Natural killer cell (primary cell): ENCODE measurements around the gene MBD5. TPM values are rescaled to one million over a fixed set of nuclear protein-coding genes. Genes with fewer than 3 reads are reported as not detected.

Experiments
- ATAC-seq, 3 donors: fragments of 150-1000 bp in 2 of 3; fragments of 200-7000 bp in 1 of 3; cut with Tn5 transposase; 1 replicate in 1 of 3; 2 replicates in 2 of 3; pipeline ENCODE4 v1.10.0; 2021; ENCODE audit warnings: mild to moderate bottlenecking in 2 of 3, moderate library complexity in 2 of 3
- DNase-seq, 2 donors: peaks; one replicate each; pipeline versions ENCODE4 v3.0.0 to v3.0.0-alpha.2; 2013 to 2021; ENCODE audit warnings: mixed read lengths in 1 of 2
- H3K27ac ChIP-seq: one replicate; pipeline ENCODE4 v1.5.1; 2013; ENCODE audit warnings: mild to moderate bottlenecking, low read length
- H3K27me3 ChIP-seq: one replicate; pipeline ENCODE4 v1.6.1; 2013; ENCODE audit warnings: low read length; ENCODE audit not compliant: control insufficient read depth, insufficient read depth
- H3K36me3 ChIP-seq: one replicate; pipeline ENCODE4 v1.6.1; 2013; ENCODE audit warnings: low read length; ENCODE audit not compliant: control insufficient read depth, insufficient read depth
- H3K4me1 ChIP-seq: one replicate; pipeline ENCODE4 v1.6.1; 2013; ENCODE audit warnings: low read length; ENCODE audit not compliant: control insufficient read depth, insufficient read depth
- H3K4me3 ChIP-seq: one replicate; pipeline ENCODE4 v1.5.1; 2013; ENCODE audit warnings: low read length
- H3K9me3 ChIP-seq: one replicate; pipeline ENCODE4 v1.6.1; 2013; ENCODE audit warnings: low read length; ENCODE audit not compliant: control insufficient read depth, insufficient read depth
- H3K27ac Mint-ChIP-seq, 2 donors: one replicate each; pipeline ENCODE4 v1.8.0; 2022; ENCODE audit warnings: mild to moderate bottlenecking in 2 of 2, mixed read lengths in 2 of 2, moderate library complexity in 1 of 2
- H3K27me3 Mint-ChIP-seq, 2 donors: one replicate each; pipeline ENCODE4 v1.8.0; 2022; ENCODE audit warnings: low read depth in 2 of 2, mixed read lengths in 2 of 2
- H3K36me3 Mint-ChIP-seq: one replicate; pipeline ENCODE4 v1.8.0; 2022; ENCODE audit warnings: mixed read lengths
- H3K4me1 Mint-ChIP-seq, 2 donors: one replicate each; pipeline ENCODE4 v1.8.0; 2022; ENCODE audit warnings: mixed read lengths in 2 of 2
- H3K4me3 Mint-ChIP-seq: one replicate; pipeline ENCODE4 v1.8.0; 2022; ENCODE audit warnings: mild to moderate bottlenecking, moderate library complexity, mixed read lengths
- H3K9me3 Mint-ChIP-seq, 2 donors: one replicate each; pipeline ENCODE4 v1.8.0; 2022; ENCODE audit warnings: mixed read lengths in 2 of 2
- CTCF ChIP-seq: fragments of 200-600 bp; IDR thresholded peaks from one replicate; pipeline ENCODE4 v1.8.0; 2022; ENCODE audit warnings: antibody characterized with exemption
- WGBS: methylation state at CpG from one replicate; pipeline ENCODE4 v1.1.7; 2013; ENCODE audit warnings: missing lambda C conversion rate; ENCODE audit not compliant: insufficient coverage; 5-methylcytosine and 5-hydroxymethylcytosine counted together
- intact Hi-C: fragments of 100-400 bp; cut with micrococcal nuclease; formaldehyde crosslinking; loops from one replicate; pipeline ENCODE4 v1.14.2; 2022
- total RNA-seq, 4 donors: library from RNA; stranded (reverse); fragments of 120-200 nt in 1 of 4; gene quantifications; one replicate each; pipeline versions ENCODE4 v1.2.3 to v1.2.4, GENCODE V29; 2013 to 2022

Gene MBD5
- total RNA-seq, 3 donors from 2014 or later (not counting 1 experiment from before 2014, with no cell fraction given): 83.8 to 96.3 (median 89.7) TPM

GRCh38 chr2:148022351-148022750 is 1.5 kb downstream of the MBD5 start:
- peaks cover 61 to 65% of the 10 kb centered on the region in 2 donors for H3K4me1 Mint-ChIP-seq
- H3K4me3 Mint-ChIP-seq: peak overlapping the region; percentile 99
- peak overlapping the region; percentile 85 for H3K4me3 ChIP-seq
- no CpG with 5 or more reads among the region's 1 CpG for WGBS
- peak in 1 of 2 donors; percentile 17 for DNase-seq
- H3K36me3 Mint-ChIP-seq: no peaks in the 10 kb centered on the region
- no peaks in the 10 kb centered on the region for H3K9me3 Mint-ChIP-seq
- H3K9me3 ChIP-seq: no peaks in the 10 kb centered on the region
- H3K27me3 Mint-ChIP-seq: no peaks in the 10 kb centered on the region
- H3K27me3 ChIP-seq: no peaks in the 10 kb centered on the region
- H3K4me1 ChIP-seq: peaks cover 13% of the 10 kb centered on the region
- peak overlapping the region; percentile 92 to 93 for H3K27ac Mint-ChIP-seq
- intact Hi-C loops: no loop called here
- ATAC-seq: no peak
- H3K36me3 ChIP-seq: peaks cover 5% of the 10 kb centered on the region
- H3K27ac ChIP-seq: peak overlapping the region; percentile 98
- no peak for TF ChIP-seq CTCF

- Mint-ChIP-seq H3K4me1 (peaks cover 58 to 62% of the 10 kb centered on the region in 2 donors), H3K27me3 (no peaks in the 10 kb centered on the region), H3K4me3 (peak overlapping the region; percentile 99), H3K36me3 (no peaks in the 10 kb centered on the region), H3K9me3 (no peaks in the 10 kb centered on the region), H3K27ac (peak overlapping the region; percentile 92 to 93)
- no peak overlapping the region for H3K4me3 ChIP-seq
- no peak overlapping the region for H3K27ac ChIP-seq
- H3K9me3 ChIP-seq: no peaks in the 10 kb centered on the region
- H3K4me1 ChIP-seq: peaks cover 13% of the 10 kb centered on the region
- WGBS: 80% methylated on average over 2 of the region's 2 CpGs
- DNase-seq: no peak
- peaks cover 5% of the 10 kb centered on the region for H3K36me3 ChIP-seq
- no peaks in the 10 kb centered on the region for H3K27me3 ChIP-seq
- no peak for ATAC-seq
- no peak for TF ChIP-seq CTCF
- intact Hi-C loops: no loop called here
These were observed 2.0 kb downstream of the MBD5 start for GRCh38 chr2:148022882-148023281.

- H3K27me3 Mint-ChIP-seq: no peaks in the 10 kb centered on the region
- intact Hi-C loops: no loop called here
- Histone ChIP-seq H3K9me3 (no peaks in the 10 kb centered on the region), H3K27ac (peak overlapping the region; percentile 37), H3K4me1 (peaks cover 13% of the 10 kb centered on the region), H3K27me3 (no peaks in the 10 kb centered on the region), H3K36me3 (peaks cover 5% of the 10 kb centered on the region), H3K4me3 (no peak overlapping the region)
- no peak for TF ChIP-seq CTCF
- peak in 1 of 2 donors; percentile 48 for DNase-seq
- no peaks in the 10 kb centered on the region for H3K36me3 Mint-ChIP-seq
- H3K27ac Mint-ChIP-seq: peak overlapping the region; percentile 92 to 93
- ATAC-seq: no peak
- H3K9me3 Mint-ChIP-seq: no peaks in the 10 kb centered on the region
- H3K4me3 Mint-ChIP-seq: peak overlapping the region; percentile 66
- peaks cover 50 to 53% of the 10 kb centered on the region in 2 donors for H3K4me1 Mint-ChIP-seq
These were observed 3.0 kb downstream of the MBD5 start for GRCh38 chr2:148023861-148024260.

- DNase-seq (no peak), ATAC-seq (no peak)
- no peaks in the 10 kb centered on the region for H3K27me3 Mint-ChIP-seq
- peaks cover 32 to 35% of the 10 kb centered on the region in 2 donors for H3K4me1 Mint-ChIP-seq
- Histone ChIP-seq H3K4me3 (no peak overlapping the region), H3K36me3 (peaks cover 5% of the 10 kb centered on the region), H3K27me3 (no peaks in the 10 kb centered on the region), H3K9me3 (no peaks in the 10 kb centered on the region), H3K4me1 (peaks cover 3% of the 10 kb centered on the region), H3K27ac (no peak overlapping the region)
- intact Hi-C loops: no loop called here
- H3K36me3 Mint-ChIP-seq: no peaks in the 10 kb centered on the region
- 98% methylated on average over 2 of the region's 2 CpGs for WGBS
- H3K27ac Mint-ChIP-seq: no peak overlapping the region
- no peak overlapping the region for H3K4me3 Mint-ChIP-seq
- no peaks in the 10 kb centered on the region for H3K9me3 Mint-ChIP-seq
- no peak for TF ChIP-seq CTCF
These were observed 5.7 kb downstream of the MBD5 start for GRCh38 chr2:148026573-148026972.
